Measurements from ENCODE around the gene ARRB1. TPM values are rescaled to one million over a fixed set of nuclear protein-coding genes. Genes with fewer than 3 reads are reported as not detected.

ARRB1 gene
- total RNA-seq, 1 experiment from 2014 or later: 90.1 TPM

DNA sequence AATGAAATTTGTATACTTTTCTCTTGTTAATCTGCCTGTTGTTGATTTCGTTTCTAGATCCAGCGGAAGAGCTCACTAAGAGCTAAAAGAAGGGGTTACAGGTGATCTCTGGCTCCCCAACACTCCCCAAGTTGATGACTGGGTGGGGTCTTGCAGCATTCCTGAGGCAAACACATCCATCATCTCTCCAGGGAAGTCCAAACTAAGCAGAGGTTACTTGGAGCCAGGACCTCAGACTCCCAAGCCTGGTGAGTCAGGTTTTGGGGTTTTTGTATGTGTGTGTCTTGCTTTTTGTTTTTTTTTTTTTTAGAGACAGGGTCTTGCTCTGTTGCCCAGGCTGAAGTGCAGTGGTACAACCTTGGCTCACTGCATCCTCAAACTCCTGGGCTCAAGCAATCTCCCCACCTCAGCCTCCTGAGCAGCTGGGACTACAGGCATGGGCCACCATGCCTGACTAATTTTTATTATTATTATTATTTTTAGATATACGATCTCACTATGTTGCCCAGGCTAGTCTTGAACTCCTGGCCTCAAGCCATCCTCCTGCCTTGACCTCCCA is 36.4 kb upstream of the ARRB1 start:
- H3K4me3 Mint-ChIP-seq: no peak overlapping the region
- DNase-seq (ENCODE audit: low spot score) (no peak), ATAC-seq (no peak)
- no peaks in the 10 kb centered on the region for H3K9me3 Mint-ChIP-seq
- CTCF ChIA-PET: interaction anchor here (0.6 to 7.5 kb wide), 24 partner anchors 11 to 382 kb away, joined by 3 to 89 read pairs (median 4); partner anchors contain the start of gene GDPD5
- TF ChIP-seq ZNF121 (CRISPR knock-in tag; IDR thresholded peaks at IDR 0.05) (peak; percentile 70; the same call in 1 of the 2 replicates), FOXP1 (CRISPR knock-in tag; IDR thresholded peaks at IDR 0.05; ENCODE audit: borderline replicate concordance) (no peak), ZNF416 (CRISPR knock-in tag; IDR thresholded peaks at IDR 0.05) (no peak), NFE2L1 (CRISPR knock-in tag; IDR thresholded peaks at IDR 0.05) (no peak)
- POLR2A ChIA-PET: interaction anchor here (0.7 kb wide), 1 partner anchor 113 kb away, joined by 5 read pairs; no protein-coding TSS in a partner anchor
- H3K4me1 Mint-ChIP-seq: peaks cover 26% of the 10 kb centered on the region
- H3K36me3 Mint-ChIP-seq: no peaks in the 10 kb centered on the region
- peaks cover 2% of the 10 kb centered on the region; the same call in 1 of the 2 replicates for H3K27me3 Mint-ChIP-seq (ENCODE audit: low read depth)
- no peak overlapping the region for H3K27ac Mint-ChIP-seq

DNA sequence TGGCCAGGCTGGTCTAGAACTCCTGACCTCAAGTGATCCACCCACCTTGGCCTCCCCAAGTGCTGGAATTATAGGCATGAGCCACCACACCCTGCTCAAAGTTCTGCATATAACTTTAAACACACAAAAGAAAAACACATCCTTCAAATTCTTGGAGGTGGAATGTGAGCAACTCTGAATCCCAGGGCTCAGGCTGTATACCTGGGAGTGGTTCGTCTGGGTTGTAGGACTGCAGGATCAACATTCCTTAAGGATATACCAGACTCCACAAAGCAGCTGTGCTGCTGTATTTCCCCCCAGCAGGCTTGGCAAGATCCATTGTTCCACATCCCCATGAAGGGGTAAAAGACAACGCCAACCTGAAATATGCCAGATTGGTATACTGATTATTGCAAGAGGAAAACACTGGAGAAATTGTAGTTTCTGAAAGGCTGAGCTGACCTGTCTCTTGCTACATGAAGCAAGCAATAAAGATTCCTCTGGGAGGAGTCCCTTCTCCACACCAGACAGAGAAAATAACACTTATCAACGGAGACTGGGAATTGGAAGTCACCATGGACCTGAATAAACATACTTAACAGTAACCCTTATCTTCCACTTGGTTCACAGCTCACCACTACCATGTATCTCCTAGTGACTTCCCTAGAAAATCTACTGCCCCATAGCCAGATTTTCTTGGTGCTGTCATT is 35.6 kb upstream of the ARRB1 start:
- H3K27ac Mint-ChIP-seq: peak overlapping the region; percentile 27; the same call in 1 of the 2 replicates
- no peaks in the 10 kb centered on the region for H3K9me3 Mint-ChIP-seq
- CTCF ChIA-PET: interaction anchor here (0.7 to 7.5 kb wide), 10 partner anchors 12 to 145 kb away, joined by 3 to 89 read pairs (median 9); no protein-coding TSS in a partner anchor
- no peaks in the 10 kb centered on the region for H3K36me3 Mint-ChIP-seq
- no peak overlapping the region for H3K4me3 Mint-ChIP-seq
- ATAC-seq (peak; percentile 23), DNase-seq (ENCODE audit: low spot score) (no peak)
- POLR2A ChIA-PET: interaction anchor here (0.7 kb wide), 1 partner anchor 113 kb away, joined by 5 read pairs; no protein-coding TSS in a partner anchor
- peaks cover 2% of the 10 kb centered on the region; the same call in 1 of the 2 replicates for H3K27me3 Mint-ChIP-seq (ENCODE audit: low read depth)
- TF ChIP-seq, protein P1, sequence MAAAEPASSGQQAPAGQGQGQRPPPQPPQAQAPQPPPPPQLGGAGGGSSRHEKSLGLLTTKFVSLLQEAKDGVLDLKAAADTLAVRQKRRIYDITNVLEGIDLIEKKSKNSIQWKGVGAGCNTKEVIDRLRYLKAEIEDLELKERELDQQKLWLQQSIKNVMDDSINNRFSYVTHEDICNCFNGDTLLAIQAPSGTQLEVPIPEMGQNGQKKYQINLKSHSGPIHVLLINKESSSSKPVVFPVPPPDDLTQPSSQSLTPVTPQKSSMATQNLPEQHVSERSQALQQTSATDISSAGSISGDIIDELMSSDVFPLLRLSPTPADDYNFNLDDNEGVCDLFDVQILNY (CRISPR knock-in tag; IDR thresholded peaks at IDR 0.05): no peak
- TF ChIP-seq CREM (CRISPR knock-in tag; IDR thresholded peaks at IDR 0.05): no peak
- TF ChIP-seq SMAD4 (CRISPR knock-in tag; IDR thresholded peaks at IDR 0.05): no peak
- no peak for TF ChIP-seq TP53 (CRISPR knock-in tag; IDR thresholded peaks at IDR 0.05)
- TF ChIP-seq TEAD1 (CRISPR knock-in tag; IDR thresholded peaks at IDR 0.05): no peak
- TF ChIP-seq ZBTB21 (CRISPR knock-in tag; IDR thresholded peaks at IDR 0.05; ENCODE audit: borderline replicate concordance): no peak
- TF ChIP-seq CBFB (CRISPR knock-in tag; IDR thresholded peaks at IDR 0.05; ENCODE audit: low read depth): no peak
- TF ChIP-seq ELF4 (CRISPR knock-in tag; IDR thresholded peaks at IDR 0.05; ENCODE audit: low read depth): no peak
- no peak for TF ChIP-seq GABPB1 (CRISPR knock-in tag; IDR thresholded peaks at IDR 0.05)
- TF ChIP-seq, protein P2, sequence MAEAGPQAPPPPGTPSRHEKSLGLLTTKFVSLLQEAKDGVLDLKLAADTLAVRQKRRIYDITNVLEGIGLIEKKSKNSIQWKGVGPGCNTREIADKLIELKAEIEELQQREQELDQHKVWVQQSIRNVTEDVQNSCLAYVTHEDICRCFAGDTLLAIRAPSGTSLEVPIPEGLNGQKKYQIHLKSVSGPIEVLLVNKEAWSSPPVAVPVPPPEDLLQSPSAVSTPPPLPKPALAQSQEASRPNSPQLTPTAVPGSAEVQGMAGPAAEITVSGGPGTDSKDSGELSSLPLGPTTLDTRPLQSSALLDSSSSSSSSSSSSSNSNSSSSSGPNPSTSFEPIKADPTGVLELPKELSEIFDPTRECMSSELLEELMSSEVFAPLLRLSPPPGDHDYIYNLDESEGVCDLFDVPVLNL (CRISPR knock-in tag; IDR thresholded peaks at IDR 0.05; ENCODE audit: borderline replicate concordance, low read depth): no peak
- TF ChIP-seq GTF2I (CRISPR knock-in tag; conservative IDR thresholded peaks at IDR 0.05): no peak
- H3K4me1 Mint-ChIP-seq: peaks cover 26% of the 10 kb centered on the region

DNA sequence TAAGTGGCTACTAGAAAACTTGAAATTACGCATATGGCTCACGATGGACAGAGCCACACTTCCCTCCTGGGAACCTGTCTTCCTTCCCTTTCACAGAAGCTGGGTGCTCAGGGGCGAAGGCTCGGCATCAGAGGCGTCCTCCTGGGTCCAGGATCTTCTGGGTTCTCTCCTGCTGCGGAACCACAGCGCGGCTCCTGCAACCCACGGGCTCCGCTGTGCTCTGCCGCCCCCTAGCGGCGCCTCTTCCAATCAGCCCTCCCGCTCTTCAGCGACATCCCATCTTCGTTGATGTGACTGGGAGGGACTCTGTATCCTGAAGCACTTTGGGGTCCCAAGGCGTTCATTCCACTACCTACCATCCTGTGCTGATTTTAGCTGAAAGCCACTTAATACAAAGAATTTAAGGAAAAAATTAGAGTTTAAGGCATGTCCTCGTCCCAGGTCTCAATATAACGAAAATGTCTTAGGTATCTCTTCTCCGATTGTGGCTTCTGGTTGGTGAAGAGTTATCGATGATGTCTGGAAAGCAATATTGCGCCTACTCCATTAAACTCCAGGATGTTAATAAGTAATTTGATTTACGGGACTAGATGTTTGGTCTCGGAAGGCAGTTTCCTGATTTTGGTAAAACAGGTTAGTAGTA is 33.1 kb upstream of the ARRB1 start:
- H3K4me3 Mint-ChIP-seq: no peak overlapping the region
- peak; percentile 86 for DNase-seq (ENCODE audit: low spot score)
- ATAC-seq: peak; percentile 58
- POLR2A ChIA-PET: interaction anchor here (0.9 kb wide), 1 partner anchor 105 kb away, joined by 3 read pairs; no protein-coding TSS in a partner anchor
- CTCF ChIA-PET: interaction anchor here (0.9 to 7.5 kb wide), 9 partner anchors 12 to 136 kb away, joined by 3 to 89 read pairs (median 6); no protein-coding TSS in a partner anchor
- peaks cover 2% of the 10 kb centered on the region; the same call in 1 of the 2 replicates for H3K27me3 Mint-ChIP-seq (ENCODE audit: low read depth)
- H3K9me3 Mint-ChIP-seq: no peaks in the 10 kb centered on the region
- TF ChIP-seq FOXP1 (CRISPR knock-in tag; IDR thresholded peaks at IDR 0.05; ENCODE audit: borderline replicate concordance): 0 out of 2 replicates have a peak, but pooled peaks have one; percentile 17
- TF ChIP-seq ETV6 (CRISPR knock-in tag; IDR thresholded peaks at IDR 0.05): peak; percentile 69; the same call in 1 of the 2 replicates
- TF ChIP-seq ZNF423 (CRISPR knock-in tag; IDR thresholded peaks at IDR 0.05): peak; percentile 61
- no peak for TF ChIP-seq ZNF317 (CRISPR knock-in tag; IDR thresholded peaks at IDR 0.05; ENCODE audit: borderline replicate concordance, low read depth)
- TF ChIP-seq, protein P3, sequence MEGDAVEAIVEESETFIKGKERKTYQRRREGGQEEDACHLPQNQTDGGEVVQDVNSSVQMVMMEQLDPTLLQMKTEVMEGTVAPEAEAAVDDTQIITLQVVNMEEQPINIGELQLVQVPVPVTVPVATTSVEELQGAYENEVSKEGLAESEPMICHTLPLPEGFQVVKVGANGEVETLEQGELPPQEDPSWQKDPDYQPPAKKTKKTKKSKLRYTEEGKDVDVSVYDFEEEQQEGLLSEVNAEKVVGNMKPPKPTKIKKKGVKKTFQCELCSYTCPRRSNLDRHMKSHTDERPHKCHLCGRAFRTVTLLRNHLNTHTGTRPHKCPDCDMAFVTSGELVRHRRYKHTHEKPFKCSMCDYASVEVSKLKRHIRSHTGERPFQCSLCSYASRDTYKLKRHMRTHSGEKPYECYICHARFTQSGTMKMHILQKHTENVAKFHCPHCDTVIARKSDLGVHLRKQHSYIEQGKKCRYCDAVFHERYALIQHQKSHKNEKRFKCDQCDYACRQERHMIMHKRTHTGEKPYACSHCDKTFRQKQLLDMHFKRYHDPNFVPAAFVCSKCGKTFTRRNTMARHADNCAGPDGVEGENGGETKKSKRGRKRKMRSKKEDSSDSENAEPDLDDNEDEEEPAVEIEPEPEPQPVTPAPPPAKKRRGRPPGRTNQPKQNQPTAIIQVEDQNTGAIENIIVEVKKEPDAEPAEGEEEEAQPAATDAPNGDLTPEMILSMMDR (IDR thresholded peaks at IDR 0.05): peak; percentile 98
- TF ChIP-seq SP1 (CRISPR knock-in tag; conservative IDR thresholded peaks at IDR 0.05): 0 out of 2 replicates have a peak, but pooled peaks have one; percentile 4
- no peaks in the 10 kb centered on the region for H3K36me3 Mint-ChIP-seq
- H3K4me1 Mint-ChIP-seq: peaks cover 32% of the 10 kb centered on the region
- no peak overlapping the region for H3K27ac Mint-ChIP-seq
